DOHH2 (cell line): Measurements from ENCODE around the gene SGPP1.

ENCODE experiments used
- H3F3A ChIP-seq: fragments of 200-600 bp; sonication (generic), shearing (Covaris generic); 2 replicates; pipeline ENCODE4 v1.6.0; 2016; ENCODE audit warnings: antibody characterized with exemption, mild to moderate bottlenecking; ENCODE audit not compliant: control insufficient read depth, insufficient read depth
- H3K27ac ChIP-seq: fragments of 200-600 bp; sonication (generic); 2 replicates; pipeline ENCODE4 v1.5.1; 2014; ENCODE audit warnings: low read depth, mild to moderate bottlenecking, low read length, moderate library complexity
- H3K27me3 ChIP-seq: fragments of 200-600 bp; sonication (generic); 2 replicates; pipeline ENCODE4 v1.6.1; 2014; ENCODE audit warnings: mild to moderate bottlenecking, low read length, mixed read lengths; ENCODE audit not compliant: control insufficient read depth
- H3K36me3 ChIP-seq: fragments of 200-600 bp; sonication (generic); 2 replicates; pipeline ENCODE4 v1.6.1; 2014; ENCODE audit warnings: mild to moderate bottlenecking, low read length, moderate library complexity, mixed read lengths; ENCODE audit not compliant: control insufficient read depth
- H3K4me1 ChIP-seq: fragments of 200-600 bp; sonication (generic); 2 replicates; pipeline ENCODE4 v1.6.1; 2014; ENCODE audit warnings: mild to moderate bottlenecking, low read length, mixed read lengths; ENCODE audit not compliant: control insufficient read depth
- H3K4me2 ChIP-seq: fragments of 200-600 bp; sonication (generic); 2 replicates; pipeline ENCODE4 v1.6.0; 2014; ENCODE audit warnings: mild to moderate bottlenecking, low read length, moderate library complexity
- H3K4me3 ChIP-seq: fragments of 200-600 bp; sonication (generic); 2 replicates; pipeline ENCODE4 v1.5.1; 2014; ENCODE audit warnings: mild to moderate bottlenecking, low read length, mixed read lengths
- H3K79me2 ChIP-seq: fragments of 200-600 bp; sonication (generic); 2 replicates; pipeline ENCODE4 v1.6.1; 2014; ENCODE audit warnings: mild to moderate bottlenecking, low read length, mixed read lengths; ENCODE audit not compliant: control insufficient read depth
- H3K9me2 ChIP-seq: fragments of 200-600 bp; sonication (generic); replicated peaks from 2 replicates; pipeline ENCODE4 v1.6.1; 2014; ENCODE audit warnings: mild to moderate bottlenecking, low read length, mixed read lengths; ENCODE audit not compliant: control insufficient read depth
- H3K9me3 ChIP-seq: fragments of 200-600 bp; sonication (generic); 2 replicates; pipeline ENCODE4 v1.6.1; 2014; ENCODE audit warnings: antibody characterized with exemption, low read length, mixed read lengths; ENCODE audit not compliant: control insufficient read depth, insufficient read depth
- H4K20me1 ChIP-seq: fragments of 200-600 bp; sonication (generic); 2 replicates; pipeline ENCODE4 v1.6.0; 2014; ENCODE audit warnings: low read depth, mild to moderate bottlenecking, antibody characterized with exemption, low read length, moderate library complexity; ENCODE audit not compliant: control insufficient read depth, insufficient read depth
- EZH2phosphoT487 ChIP-seq: fragments of 200-600 bp; sonication (generic); IDR thresholded peaks from 2 replicates; pipeline ENCODE4 v1.6.1; 2017; ENCODE audit warnings: borderline replicate concordance, mild to moderate bottlenecking, antibody characterized with exemption, low read length, moderate library complexity, mixed read lengths
- TF ChIP-seq, protein P1 (sequence below): fragments of 200-600 bp; sonication (generic); IDR thresholded peaks from one replicate; pipeline ENCODE4 v1.5.1; 2014; ENCODE audit warnings: antibody characterized with exemption, mild to moderate bottlenecking, low read depth, low read length; ENCODE audit not compliant: poor library complexity, severe bottlenecking

Gene SGPP1

DNA sequence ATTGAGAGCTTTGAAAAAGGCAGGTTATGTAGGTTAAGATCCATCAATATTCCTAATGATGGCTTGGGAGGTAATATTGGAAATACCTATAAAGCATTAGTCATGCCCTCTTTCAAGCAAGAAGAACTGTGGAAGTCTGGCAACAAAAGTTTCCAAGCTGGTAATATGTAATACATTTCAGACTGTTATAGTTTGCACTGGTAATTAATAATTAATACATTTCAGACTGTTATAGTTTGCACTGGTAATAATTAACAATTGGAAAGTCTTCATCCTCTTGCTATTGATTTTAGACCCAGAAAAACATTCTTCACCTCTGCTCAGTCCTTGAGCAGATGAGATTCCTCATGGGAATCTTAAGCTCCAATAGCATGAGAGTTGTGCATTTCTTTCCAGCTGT, 57.2 kb downstream of the SGPP1 start:
- peaks cover 14% of the 10 kb centered on the region for H3K36me3 ChIP-seq
- no peaks in the 10 kb centered on the region for H3K4me1 ChIP-seq
- H3K27me3 ChIP-seq = no peaks in the 10 kb centered on the region
- H3K79me2 ChIP-seq = no peaks in the 10 kb centered on the region
- H3K27ac ChIP-seq = no peak overlapping the region
- 0 out of 2 replicates have a peak, but pooled peaks cover 3% of the 10 kb centered on the region for H4K20me1 ChIP-seq
- peaks cover 52% of the 10 kb centered on the region for H3F3A ChIP-seq
- H3K4me2 ChIP-seq = no peak overlapping the region
- H3K9me2 ChIP-seq = no peaks in the 10 kb centered on the region
- no peaks in the 10 kb centered on the region for H3K9me3 ChIP-seq
- no peak for TF ChIP-seq EZH2phosphoT487
- TF ChIP-seq, protein P1, sequence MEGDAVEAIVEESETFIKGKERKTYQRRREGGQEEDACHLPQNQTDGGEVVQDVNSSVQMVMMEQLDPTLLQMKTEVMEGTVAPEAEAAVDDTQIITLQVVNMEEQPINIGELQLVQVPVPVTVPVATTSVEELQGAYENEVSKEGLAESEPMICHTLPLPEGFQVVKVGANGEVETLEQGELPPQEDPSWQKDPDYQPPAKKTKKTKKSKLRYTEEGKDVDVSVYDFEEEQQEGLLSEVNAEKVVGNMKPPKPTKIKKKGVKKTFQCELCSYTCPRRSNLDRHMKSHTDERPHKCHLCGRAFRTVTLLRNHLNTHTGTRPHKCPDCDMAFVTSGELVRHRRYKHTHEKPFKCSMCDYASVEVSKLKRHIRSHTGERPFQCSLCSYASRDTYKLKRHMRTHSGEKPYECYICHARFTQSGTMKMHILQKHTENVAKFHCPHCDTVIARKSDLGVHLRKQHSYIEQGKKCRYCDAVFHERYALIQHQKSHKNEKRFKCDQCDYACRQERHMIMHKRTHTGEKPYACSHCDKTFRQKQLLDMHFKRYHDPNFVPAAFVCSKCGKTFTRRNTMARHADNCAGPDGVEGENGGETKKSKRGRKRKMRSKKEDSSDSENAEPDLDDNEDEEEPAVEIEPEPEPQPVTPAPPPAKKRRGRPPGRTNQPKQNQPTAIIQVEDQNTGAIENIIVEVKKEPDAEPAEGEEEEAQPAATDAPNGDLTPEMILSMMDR = no peak
- H3K4me3 ChIP-seq = no peak overlapping the region

DNA sequence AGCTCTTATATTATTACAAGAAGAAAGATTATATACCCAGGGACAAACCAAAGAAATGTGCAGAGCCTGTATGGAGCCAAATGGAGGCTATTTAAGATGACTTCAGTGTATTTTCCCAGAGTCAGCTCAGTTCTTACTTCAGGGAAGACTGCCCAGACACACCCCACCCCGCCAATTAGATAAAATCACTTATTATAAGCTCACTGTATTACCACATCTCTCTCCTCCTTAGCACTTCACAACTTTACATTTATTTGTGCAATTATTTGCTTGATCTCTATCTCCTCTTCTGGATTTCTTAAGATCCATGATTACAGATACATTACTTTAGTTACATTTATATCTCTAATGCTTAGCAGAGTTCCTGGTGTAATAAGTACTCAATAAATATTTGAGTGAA, 61.5 kb downstream of the SGPP1 start:
- H4K20me1 ChIP-seq = no peaks in the 10 kb centered on the region
- H3F3A ChIP-seq = peaks cover 27% of the 10 kb centered on the region
- no peak for TF ChIP-seq EZH2phosphoT487
- TF ChIP-seq, protein P1 = no peak
- H3K27ac ChIP-seq = no peak overlapping the region
- H3K4me2 ChIP-seq = no peak overlapping the region
- no peaks in the 10 kb centered on the region for H3K36me3 ChIP-seq
- no peaks in the 10 kb centered on the region for H3K27me3 ChIP-seq
- H3K4me1 ChIP-seq = no peaks in the 10 kb centered on the region
- H3K4me3 ChIP-seq = no peak overlapping the region
- H3K9me2 ChIP-seq = no peaks in the 10 kb centered on the region
- H3K9me3 ChIP-seq = no peaks in the 10 kb centered on the region
- H3K79me2 ChIP-seq = no peaks in the 10 kb centered on the region

DNA sequence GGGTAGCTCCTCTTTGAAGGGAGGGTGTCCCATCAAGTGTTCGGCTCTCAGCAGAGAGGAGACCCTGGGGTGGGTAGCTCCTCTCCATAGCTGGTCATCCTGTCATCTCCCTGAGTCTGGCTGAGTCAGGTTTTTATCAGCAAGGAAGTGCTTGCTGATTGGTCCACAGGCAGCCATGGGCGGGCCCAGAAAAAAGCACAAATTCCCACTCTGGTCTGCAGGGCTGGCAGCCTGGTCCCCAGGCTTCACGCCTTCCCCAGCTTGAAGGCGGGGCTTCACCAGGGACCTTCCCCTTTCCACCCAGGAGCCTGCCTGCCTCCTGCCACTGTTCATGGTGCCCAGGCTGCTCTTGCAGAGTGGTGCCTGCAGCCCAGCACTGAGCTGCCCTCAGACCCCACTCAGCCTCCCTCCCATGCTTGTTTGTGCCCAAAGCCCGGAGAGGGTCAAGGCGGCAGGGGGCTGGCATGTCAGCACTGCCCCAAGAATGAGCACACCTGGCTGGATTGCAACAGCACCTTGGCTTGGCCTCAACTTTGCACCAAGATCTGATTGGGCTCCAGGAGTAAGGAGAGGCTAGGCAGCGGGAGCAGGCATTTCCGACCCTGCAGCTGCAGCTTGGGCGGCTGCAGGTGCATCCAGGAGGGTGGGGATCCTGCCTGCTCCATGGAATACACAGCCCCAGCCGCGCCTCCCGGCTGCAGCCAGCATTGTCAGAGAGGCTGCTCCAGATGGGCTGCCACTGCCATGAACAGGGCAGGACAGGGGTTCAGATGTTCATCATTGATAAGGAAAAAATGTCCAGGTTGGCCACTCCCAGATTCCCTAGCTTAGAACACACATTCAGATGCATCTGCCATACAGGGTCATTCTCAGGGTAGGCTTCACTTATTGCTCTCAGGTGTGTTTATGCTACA, 64.2 kb downstream of the SGPP1 start:
- Histone ChIP-seq H3K79me2 (no peaks in the 10 kb centered on the region), H3K4me2 (no peak overlapping the region), H3F3A (peaks cover 12% of the 10 kb centered on the region), H3K36me3 (no peaks in the 10 kb centered on the region), H4K20me1 (no peaks in the 10 kb centered on the region), H3K4me1 (no peaks in the 10 kb centered on the region), H3K9me3 (no peaks in the 10 kb centered on the region), H3K27ac (no peak overlapping the region), H3K27me3 (no peaks in the 10 kb centered on the region), H3K4me3 (no peak overlapping the region), H3K9me2 (no peaks in the 10 kb centered on the region)
- TF ChIP-seq EZH2phosphoT487 = no peak
- TF ChIP-seq, protein P1 = no peak
